ENCODE results near the gene FAM110A.

- no peak for TF ChIP-seq CTCF (conservative IDR thresholded peaks at IDR 0.05; ENCODE audit: low read length)
- no peak for TF ChIP-seq EZH2phosphoT487 (IDR thresholded peaks at IDR 0.05; ENCODE audit: borderline replicate concordance, low read depth, low read length)
Measured at GRCh38 chr20:884983-885952, 51.8 kb downstream of the FAM110A start.
